NCI-H2171 (cell line): ENCODE measurements around the gene GBF1.
"Not testable (repeated sequence)": the region's sequence is repeated elsewhere in the genome, so short reads cannot be mapped to it uniquely, and the experiment has no call there.

Experiments
- DNase-seq: peaks from one replicate; lab custom pipeline; 2025; lab: John Stamatoyannopoulos, UW

The GBF1 gene

GRCh38 chr10:102306710-102307109 lies 61.4 kb downstream of the GBF1 start:
- no peak for DNase-seq

GRCh38 chr10:102308318-102308717 lies 63.0 kb downstream of the GBF1 start:
- not testable (repeated sequence) for DNase-seq

- DNase-seq, result no peak
These were observed 63.9 kb downstream of the GBF1 start for GRCh38 chr10:102309236-102309635.

GRCh38 chr10:102309916-102310315 lies 64.6 kb downstream of the GBF1 start:
- DNase-seq, result no peak

- DNase-seq, result no peak
These were observed 65.2 kb downstream of the GBF1 start for GRCh38 chr10:102310361-102311024.

- DNase-seq, result no peak
These were observed 65.7 kb downstream of the GBF1 start for GRCh38 chr10:102311025-102311420.

GRCh38 chr10:102312683-102313082 lies 67.4 kb downstream of the GBF1 start:
- no peak for DNase-seq

- DNase-seq, result no peak
These were observed 68.0 kb downstream of the GBF1 start for GRCh38 chr10:102313221-102313896.

- no peak for DNase-seq
These were observed 69.5 kb downstream of the GBF1 start for GRCh38 chr10:102314801-102315200.

GRCh38 chr10:102316421-102316820 lies 71.1 kb downstream of the GBF1 start:
- no peak for DNase-seq

GRCh38 chr10:102322914-102323313 lies 77.6 kb downstream of the GBF1 start:
- DNase-seq, result no peak

- no peak for DNase-seq
These were observed 78.7 kb downstream of the GBF1 start for GRCh38 chr10:102324061-102324460.

- no peak for DNase-seq
These were observed 80.7 kb downstream of the GBF1 start for GRCh38 chr10:102326031-102326430.

GRCh38 chr10:102327002-102327401 lies 81.7 kb downstream of the GBF1 start:
- DNase-seq, result no peak

- no peak for DNase-seq
These were observed 82.3 kb downstream of the GBF1 start for GRCh38 chr10:102327641-102328040.

GRCh38 chr10:102332772-102333171 lies 87.4 kb downstream of the GBF1 start:
- no peak for DNase-seq

GRCh38 chr10:102334101-102334500 lies 88.8 kb downstream of the GBF1 start:
- DNase-seq, result no peak

GRCh38 chr10:102335184-102335583 lies 89.9 kb downstream of the GBF1 start:
- DNase-seq, result no peak

- no peak for DNase-seq
These were observed 95.8 kb downstream of the GBF1 start for GRCh38 chr10:102341038-102341688.

GRCh38 chr10:102342458-102342857 lies 97.1 kb downstream of the GBF1 start:
- DNase-seq, result no peak

- DNase-seq, result no peak
These were observed 97.6 kb downstream of the GBF1 start for GRCh38 chr10:102342958-102343357.

GRCh38 chr10:102344067-102344466 lies 98.7 kb downstream of the GBF1 start:
- no peak for DNase-seq

- DNase-seq, result no peak
These were observed 102.0 kb downstream of the GBF1 start for GRCh38 chr10:102347236-102347828.
